Neutrophil (primary cell): Measurements from ENCODE around the gene TMEM132C.

ENCODE experiments used
- H3K27ac ChIP-seq: fragments of 200-600 bp; sonication (generic); 2 replicates; pipeline ENCODE4 v1.5.1; 2016; ENCODE audit warnings: mild to moderate bottlenecking, moderate library complexity
- H3K27me3 ChIP-seq: fragments of 200-600 bp; sonication (generic); 2 replicates; pipeline ENCODE4 v1.6.0; 2016; ENCODE audit warnings: mild to moderate bottlenecking
- H3K36me3 ChIP-seq: fragments of 200-600 bp; sonication (generic); 2 replicates; pipeline ENCODE4 v1.5.1; 2017
- H3K4me1 ChIP-seq, 2 experiments: fragments of 200-600 bp in 1 of 2; sonication (generic) in 1 of 2; 1 replicate in 1 of 2; 2 replicates in 1 of 2; pipeline versions ENCODE4 v1.5.1 to v1.6.1; 2013 to 2016; ENCODE audit warnings: low read depth in 1 of 2, low read length in 1 of 2, mild to moderate bottlenecking in 1 of 2, moderate library complexity in 1 of 2; ENCODE audit not compliant: control insufficient read depth in 1 of 2, insufficient read depth in 1 of 2
- H3K4me3 ChIP-seq, 2 experiments: fragments of 200-600 bp in 1 of 2; sonication (generic) in 1 of 2; 1 replicate in 1 of 2; 2 replicates in 1 of 2; pipeline ENCODE4 v1.5.1; 2013 to 2016; ENCODE audit warnings: low read depth in 1 of 2, low read length in 1 of 2, mild to moderate bottlenecking in 1 of 2, moderate library complexity in 1 of 2
- H3K9me3 ChIP-seq: fragments of 200-600 bp; sonication (generic); 2 replicates; pipeline ENCODE4 v1.5.1; 2016
- CTCF ChIP-seq: fragments of 200-600 bp; sonication (generic); IDR thresholded peaks from 2 replicates; pipeline ENCODE4 v1.5.1; 2016; ENCODE audit warnings: antibody characterized with exemption

TMEM132C gene

GRCh38 chr12:128388461-128389000 is 121.6 kb downstream of the TMEM132C start:
- no peaks in the 10 kb centered on the region for H3K9me3 ChIP-seq
- no peak for TF ChIP-seq CTCF
- no peaks in the 10 kb centered on the region for H3K27me3 ChIP-seq

GRCh38 chr12:128393346-128393745 is 126.4 kb downstream of the TMEM132C start:
- no peak overlapping the region for H3K4me3 ChIP-seq
- H3K27ac ChIP-seq, result no peak overlapping the region
- no peaks in the 10 kb centered on the region for H3K36me3 ChIP-seq
- no peaks in the 10 kb centered on the region for H3K27me3 ChIP-seq
- H3K4me1 ChIP-seq, result no peaks in the 10 kb centered on the region
- no peaks in the 10 kb centered on the region for H3K9me3 ChIP-seq
- no peak for TF ChIP-seq CTCF

More at GRCh38 chr12:128388461-128389000, 121.6 kb downstream of the TMEM132C start:
- no peak overlapping the region for H3K27ac ChIP-seq
- no peak overlapping the region for H3K4me3 ChIP-seq
- no peaks in the 10 kb centered on the region for H3K36me3 ChIP-seq
- H3K4me1 ChIP-seq, result no peaks in the 10 kb centered on the region

- Histone ChIP-seq H3K9me3 (no peaks in the 10 kb centered on the region), H3K27me3 (no peaks in the 10 kb centered on the region), H3K27ac (no peak overlapping the region), H3K36me3 (no peaks in the 10 kb centered on the region), H3K4me3 (no peak overlapping the region), H3K4me1 (no peaks in the 10 kb centered on the region)
- TF ChIP-seq CTCF, result no peak
These were observed 127.2 kb downstream of the TMEM132C start for GRCh38 chr12:128394137-128394536.

- H3K36me3 ChIP-seq, result no peaks in the 10 kb centered on the region
- TF ChIP-seq CTCF, result no peak
These were observed 132.3 kb downstream of the TMEM132C start for GRCh38 chr12:128399253-128399652.

GRCh38 chr12:128402486-128403243 is 135.7 kb downstream of the TMEM132C start:
- no peak for TF ChIP-seq CTCF
- Histone ChIP-seq H3K4me1 (no peaks in the 10 kb centered on the region), H3K36me3 (no peaks in the 10 kb centered on the region), H3K9me3 (no peaks in the 10 kb centered on the region), H3K27ac (no peak overlapping the region), H3K4me3 (no peak overlapping the region), H3K27me3 (no peaks in the 10 kb centered on the region)

More at GRCh38 chr12:128399253-128399652, 132.3 kb downstream of the TMEM132C start:
- H3K4me1 ChIP-seq, result no peaks in the 10 kb centered on the region
- H3K27ac ChIP-seq, result no peak overlapping the region
- no peaks in the 10 kb centered on the region for H3K27me3 ChIP-seq
- H3K4me3 ChIP-seq, result no peak overlapping the region
- H3K9me3 ChIP-seq, result no peaks in the 10 kb centered on the region
